Esophagus squamous epithelium (tissue), 5 donors: ENCODE data around the gene AVEN. TPM values are rescaled to one million over a fixed set of nuclear protein-coding genes. Genes with fewer than 3 reads are reported as not detected.

ENCODE experiments used
- DNase-seq: peaks from one replicate; lab custom pipeline; 2025; lab: John Stamatoyannopoulos, UW
- H3K27ac ChIP-seq, 4 donors: fragments of 200-600 bp; sonication (generic); one replicate each; pipeline ENCODE4 v1.5.1; 2016 to 2019; ENCODE audit warnings: mild to moderate bottlenecking in 1 of 4
- H3K27me3 ChIP-seq, 4 donors: fragments of 200-600 bp; sonication (generic); 1 replicate in 3 of 4; 2 replicates in 1 of 4; pipeline versions ENCODE4 v1.5.1 to v1.6.0; 2017 to 2021; ENCODE audit warnings: antibody characterized with exemption in 1 of 4
- H3K36me3 ChIP-seq, 3 donors: fragments of 200-600 bp; sonication (generic); one replicate each; pipeline ENCODE4 v1.5.1; 2016 to 2019
- H3K4me1 ChIP-seq, 3 donors: fragments of 200-600 bp; sonication (generic); one replicate each; pipeline ENCODE4 v1.5.1; 2017 to 2019
- H3K4me3 ChIP-seq, 4 donors: fragments of 200-600 bp; sonication (generic); 1 replicate in 3 of 4; 2 replicates in 1 of 4; pipeline ENCODE4 v1.5.1; 2016 to 2019; ENCODE audit warnings: mild to moderate bottlenecking in 2 of 4, moderate library complexity in 1 of 4
- H3K9me3 ChIP-seq, 3 donors: fragments of 200-600 bp; sonication (generic); one replicate each; pipeline ENCODE4 v1.5.1; 2016 to 2019
- CTCF ChIP-seq, 6 experiments: fragments of 450-650 bp in 4 of 6; fragments of 200-600 bp in 2 of 6; sonication (generic) in 2 of 6; IDR thresholded peaks; one replicate each; pipeline ENCODE4 v1.5.1; 2016 to 2019; ENCODE audit warnings: antibody characterized with exemption in 6 of 6, mild to moderate bottlenecking in 4 of 6, moderate library complexity in 4 of 6
- POLR2A ChIP-seq, 4 donors: fragments of 450-650 bp; IDR thresholded peaks; one replicate each; pipeline ENCODE4 v1.6.1; 2017; ENCODE audit warnings: antibody characterized with exemption in 4 of 4, mild to moderate bottlenecking in 4 of 4, moderate library complexity in 3 of 4
- WGBS, 2 donors: methylation state at CpG; one replicate each; pipeline ENCODE4 v1.1.5; 2018; 5-methylcytosine and 5-hydroxymethylcytosine counted together
- intact Hi-C: fragments of 100-400 bp; cut with DNase I; formaldehyde crosslinking; loops from one replicate; pipeline ENCODE4 v1.15.0; 2022
- total RNA-seq, 4 donors: library from RNA; depleted of rRNA; stranded (reverse); fragments of >200 nt; gene quantifications; one replicate each; pipeline ENCODE4 v1.1.0, GENCODE V29; 2016
- donor health status: DM: yes; HTN: yes; CAD: no.

The AVEN gene
- 10 to 100 TPM in 3 of 4 donors, 1 to 10 TPM in 1; 9.9 to 17.5 (median 16.5) TPM for total RNA-seq

GRCh38 chr15:34038871-34039789 lies at the start of gene AVEN:
Gene AVEN (minus strand): TSS chr15:34039204. CDS start chr15:34039046, 158 bp downstream.
- WGBS, 2 donors = 1 to 2% methylated on average over 23 of the region's 82 CpGs
- TF ChIP-seq POLR2A (IDR thresholded peaks at IDR 0.05) (no peak), CTCF (IDR thresholded peaks at IDR 0.05) (peak in 1 of 6 experiments; percentile 5)
- no peak for DNase-seq
- peaks cover 5 to 36% (median 6%) of the 10 kb centered on the region in 3 donors for H3K4me1 ChIP-seq
- H3K9me3 ChIP-seq = no peaks in the 10 kb centered on the region
- intact Hi-C loops = no loop called here
- peak within 1 kb of the TSS; percentile 90 to 99 (median 97) for H3K27ac ChIP-seq
- H3K27me3 ChIP-seq = no peaks in the 10 kb centered on the region
- H3K4me3 ChIP-seq = peak within 1 kb of the TSS; percentile 65 to 95 (median 84)
- H3K36me3 ChIP-seq = no peaks in the 10 kb centered on the region

GRCh38 chr15:34085746-34086145 lies 46.7 kb upstream of the AVEN start:
- DNase-seq = no peak
- Histone ChIP-seq H3K4me3 (no peak overlapping the region), H3K27me3 (no peaks in the 10 kb centered on the region), H3K9me3 (no peaks in the 10 kb centered on the region), H3K36me3 (peaks cover 0 to 79% (median 0%) of the 10 kb centered on the region in 3 donors), H3K27ac (no peak overlapping the region), H3K4me1 (peaks cover 0 to 12% (median 0%) of the 10 kb centered on the region in 3 donors)
- 61 to 83% methylated on average over 2 of the region's 2 CpGs for WGBS, 2 donors
- intact Hi-C loops = no loop called here
- TF ChIP-seq POLR2A (IDR thresholded peaks at IDR 0.05) (no peak), CTCF (IDR thresholded peaks at IDR 0.05) (no peak)

- TF ChIP-seq CTCF (IDR thresholded peaks at IDR 0.05) (no peak), POLR2A (IDR thresholded peaks at IDR 0.05) (no peak)
- DNase-seq = no peak
- WGBS, 2 donors = 34 to 45% methylated on average over 7 of the region's 7 CpGs
These were observed 45.1 kb upstream of the AVEN start for GRCh38 chr15:34084086-34084485.

GRCh38 chr15:34079904-34080303 lies 40.9 kb upstream of the AVEN start:
- no peak for DNase-seq
- TF ChIP-seq POLR2A (IDR thresholded peaks at IDR 0.05) = no peak
- no peak for TF ChIP-seq CTCF (IDR thresholded peaks at IDR 0.05)
- whole genome bisulfite sequencing, 2 donors = 98 to 100% methylated on average over 4 of the region's 4 CpGs
- no peak overlapping the region for H3K4me3 ChIP-seq
- H3K36me3 ChIP-seq = peaks cover 0 to 22% (median 0%) of the 10 kb centered on the region in 3 donors
- H3K27ac ChIP-seq = no peak overlapping the region
- peaks cover 0 to 12% (median 0%) of the 10 kb centered on the region in 3 donors for H3K4me1 ChIP-seq
- intact Hi-C loops = no loop called here
- no peaks in the 10 kb centered on the region for H3K27me3 ChIP-seq
- no peaks in the 10 kb centered on the region for H3K9me3 ChIP-seq

More at GRCh38 chr15:34084086-34084485, 45.1 kb upstream of the AVEN start:
- H3K4me1 ChIP-seq = peaks cover 0 to 12% (median 0%) of the 10 kb centered on the region in 3 donors
- H3K36me3 ChIP-seq = peaks cover 0 to 63% (median 0%) of the 10 kb centered on the region in 3 donors
- H3K9me3 ChIP-seq = no peaks in the 10 kb centered on the region
- peak overlapping the region in 1 of 4 donors; percentile 23 for H3K27ac ChIP-seq
- intact Hi-C loops = no loop called here
- no peaks in the 10 kb centered on the region for H3K27me3 ChIP-seq
- H3K4me3 ChIP-seq = no peak overlapping the region

- WGBS, 2 donors = 86 to 91% methylated on average over 3 of the region's 3 CpGs
- no peak overlapping the region for H3K4me3 ChIP-seq
- H3K27ac ChIP-seq = no peak overlapping the region
- no peaks in the 10 kb centered on the region for H3K9me3 ChIP-seq
- DNase-seq = no peak
- TF ChIP-seq POLR2A (IDR thresholded peaks at IDR 0.05) = no peak
- no peak for TF ChIP-seq CTCF (IDR thresholded peaks at IDR 0.05)
- H3K27me3 ChIP-seq = no peaks in the 10 kb centered on the region
- H3K4me1 ChIP-seq = peaks cover 0 to 5% (median 0%) of the 10 kb centered on the region in 3 donors
- intact Hi-C loops = no loop called here
- H3K36me3 ChIP-seq = peaks cover 0 to 14% (median 0%) of the 10 kb centered on the region in 3 donors
These were observed 39.9 kb upstream of the AVEN start for GRCh38 chr15:34078900-34079299.
